HG02885 (cell line): Measurements from ENCODE around the gene ANAPC13.
A peak's percentile ranks its signal among the peaks of the same experiment; 100 is the strongest.

ENCODE experiments used
- ATAC-seq: cut with Tn5 transposase; IDR thresholded peaks from one replicate; pipeline ENCODE4 v1.9.1; 2021; ENCODE audit warnings: mild to moderate bottlenecking; ENCODE audit not compliant: unreplicated experiment, poor library complexity

ANAPC13 gene

DNA sequence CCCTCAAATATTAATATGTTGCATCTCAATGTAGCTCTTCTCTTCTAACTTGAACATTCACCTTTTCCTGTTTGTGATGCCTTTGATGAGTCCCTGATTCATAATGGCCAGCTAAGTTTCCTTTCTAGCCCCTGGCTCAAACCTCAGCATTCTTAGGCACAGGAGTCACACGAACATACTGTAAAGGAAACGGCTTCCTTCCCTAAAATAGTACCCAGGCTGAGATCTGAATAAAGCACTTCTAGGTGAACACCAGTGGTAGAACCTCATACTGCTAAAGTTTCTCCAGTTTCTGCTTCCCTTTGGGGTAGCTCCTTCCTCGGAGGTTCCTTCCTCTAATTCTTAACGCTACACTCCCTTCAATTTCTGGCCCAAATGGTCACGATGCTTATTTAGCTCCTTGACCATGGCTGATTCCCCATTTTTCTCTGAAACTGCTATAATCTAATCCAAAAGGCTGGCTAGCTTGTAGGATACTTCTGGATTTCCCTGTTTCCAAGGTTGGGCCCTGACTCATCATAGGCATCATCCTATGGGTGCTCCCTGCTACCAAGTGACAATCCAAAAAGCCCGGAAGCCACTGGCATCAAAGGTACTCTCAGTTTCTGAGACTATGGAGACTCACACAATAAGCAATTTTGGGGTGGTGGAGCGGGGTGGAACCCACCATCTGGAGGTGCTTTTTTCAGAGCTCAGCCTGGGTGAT, 2.4 kb downstream of the ANAPC13 start:
- no peak for ATAC-seq

DNA sequence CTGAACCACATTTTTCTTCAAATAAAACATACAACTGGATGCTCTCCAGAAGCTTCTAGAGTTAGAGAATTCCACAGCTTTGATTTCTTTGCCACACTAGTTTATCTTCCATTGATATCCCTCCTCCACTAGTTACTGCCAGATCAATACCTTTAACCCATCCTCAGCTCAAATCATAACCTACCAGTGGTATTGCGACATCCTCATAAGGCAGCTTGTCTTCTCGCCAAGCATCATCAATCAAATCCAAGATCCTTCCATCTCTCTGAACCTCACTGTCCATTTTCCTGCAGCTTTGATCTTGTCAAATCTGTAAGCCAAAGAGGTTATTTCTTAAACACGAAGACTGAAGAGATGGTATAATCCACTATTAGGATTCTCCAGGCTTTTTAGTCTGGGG, 3.2 kb downstream of the ANAPC13 start:
- ATAC-seq: no peak

DNA sequence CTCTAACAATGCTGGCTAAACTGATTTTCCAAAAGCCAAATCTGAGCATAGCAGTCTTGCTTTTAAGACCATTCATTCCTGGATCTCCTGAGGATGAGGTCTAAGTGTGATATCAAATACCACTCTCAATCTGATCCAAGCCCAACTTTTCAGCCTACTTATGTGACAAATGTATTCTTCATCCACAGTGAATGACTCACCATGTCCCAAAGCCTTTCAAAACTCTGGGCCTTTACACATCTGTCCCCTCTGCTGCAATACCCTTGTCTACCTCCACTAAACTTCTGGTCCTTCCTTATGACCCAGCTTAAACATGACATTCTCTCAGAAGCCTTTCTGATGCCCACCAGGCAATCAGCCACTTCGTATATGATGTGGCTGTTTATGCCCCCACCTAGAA, 4.6 kb downstream of the ANAPC13 start:
- ATAC-seq: no peak

DNA sequence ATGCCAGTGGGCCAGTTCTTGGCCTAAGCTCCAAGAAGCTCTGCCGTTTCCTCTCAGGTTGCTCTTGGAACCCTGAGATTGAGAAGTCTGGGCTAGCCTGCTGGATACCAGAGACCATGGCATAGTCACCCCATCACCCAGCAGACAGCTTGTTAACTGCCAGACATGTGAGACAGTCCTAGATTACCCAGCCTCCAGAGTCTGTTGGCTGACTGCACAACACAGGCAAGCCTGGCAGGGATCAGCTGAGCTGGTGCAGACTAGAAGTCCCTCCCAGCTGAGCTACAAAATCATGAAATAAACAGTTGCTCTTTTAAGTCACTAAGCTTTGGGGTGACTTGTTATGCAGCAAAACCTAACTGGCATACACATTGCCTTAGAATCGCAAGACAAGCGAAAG, 5.2 kb downstream of the ANAPC13 start:
- ATAC-seq: no peak

DNA sequence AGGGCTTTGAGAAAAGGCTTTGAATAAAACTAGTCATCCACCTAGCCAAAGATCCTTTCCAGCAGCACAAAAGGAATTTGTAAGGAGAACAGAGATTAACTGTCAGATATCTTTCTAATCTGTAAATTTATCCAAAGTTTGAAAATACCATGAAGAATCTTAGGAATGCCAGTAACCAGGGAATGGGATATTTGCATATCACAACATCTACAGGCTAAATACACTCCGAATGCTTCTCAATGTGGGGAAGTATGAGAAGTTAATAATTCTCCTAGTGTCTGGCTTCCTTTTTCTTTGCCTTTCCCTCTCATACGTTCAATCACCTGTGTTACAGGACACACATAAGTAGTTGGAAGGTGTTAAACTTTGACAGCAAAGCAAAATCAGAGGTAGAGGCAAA, 7.8 kb downstream of the ANAPC13 start:
- ATAC-seq: no peak

DNA sequence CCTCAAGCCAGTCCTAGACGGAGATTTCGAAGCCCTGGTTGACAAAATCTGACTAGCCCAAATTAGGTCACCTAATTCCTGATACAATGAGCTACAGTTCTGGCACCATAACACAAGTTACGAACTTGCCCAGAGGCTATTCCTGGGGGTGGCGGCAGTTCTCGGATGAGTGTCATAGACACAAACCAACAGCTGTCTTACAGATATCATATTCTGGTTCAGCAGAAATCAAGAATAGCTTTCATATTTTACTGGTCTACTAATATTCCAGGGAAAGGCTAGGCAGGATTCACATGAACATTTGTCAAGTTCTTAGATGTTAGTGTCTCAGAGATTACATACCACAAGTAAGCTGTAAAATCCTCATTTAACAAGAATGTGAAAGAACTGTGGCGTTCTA, 8.8 kb downstream of the ANAPC13 start:
- no peak for ATAC-seq

DNA sequence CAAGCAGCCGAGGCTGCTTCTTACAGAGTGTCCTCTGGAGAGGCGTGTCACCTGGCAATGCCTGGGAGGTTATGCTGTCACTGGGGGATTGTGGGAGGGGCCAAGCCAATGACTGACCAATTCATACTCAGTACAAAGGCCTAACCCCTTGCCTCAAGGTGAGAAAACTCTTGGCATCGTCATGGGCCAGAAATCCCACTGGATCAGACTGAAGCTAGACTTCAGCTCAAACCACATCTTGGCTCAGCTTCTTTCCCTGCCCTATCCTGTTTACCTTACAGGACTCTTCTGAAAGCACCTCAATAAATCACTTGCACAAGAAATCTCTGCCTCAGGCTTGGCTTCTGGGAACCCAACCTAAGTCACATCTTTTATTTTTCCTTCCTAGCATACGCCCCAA, 9.5 kb downstream of the ANAPC13 start:
- ATAC-seq: no peak

DNA sequence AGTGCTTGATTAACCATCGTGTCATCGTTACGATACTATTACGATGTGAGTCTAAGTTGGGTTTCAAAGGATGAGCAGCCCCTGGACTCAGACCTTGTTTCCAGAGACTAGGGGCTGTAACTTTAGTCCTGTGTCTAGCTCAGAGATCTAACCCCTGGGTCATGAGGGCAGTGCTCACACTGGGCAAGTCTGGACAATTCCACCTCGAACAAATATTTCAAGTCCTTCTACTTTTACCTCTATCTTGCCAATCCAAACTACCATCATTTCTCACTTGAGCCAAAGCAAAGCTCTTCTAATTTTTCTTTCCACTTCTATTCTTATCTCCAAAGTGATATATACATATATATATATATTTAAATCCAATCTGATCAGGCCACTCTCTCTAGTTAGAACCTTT, 10.8 kb downstream of the ANAPC13 start:
- ATAC-seq: no peak

DNA sequence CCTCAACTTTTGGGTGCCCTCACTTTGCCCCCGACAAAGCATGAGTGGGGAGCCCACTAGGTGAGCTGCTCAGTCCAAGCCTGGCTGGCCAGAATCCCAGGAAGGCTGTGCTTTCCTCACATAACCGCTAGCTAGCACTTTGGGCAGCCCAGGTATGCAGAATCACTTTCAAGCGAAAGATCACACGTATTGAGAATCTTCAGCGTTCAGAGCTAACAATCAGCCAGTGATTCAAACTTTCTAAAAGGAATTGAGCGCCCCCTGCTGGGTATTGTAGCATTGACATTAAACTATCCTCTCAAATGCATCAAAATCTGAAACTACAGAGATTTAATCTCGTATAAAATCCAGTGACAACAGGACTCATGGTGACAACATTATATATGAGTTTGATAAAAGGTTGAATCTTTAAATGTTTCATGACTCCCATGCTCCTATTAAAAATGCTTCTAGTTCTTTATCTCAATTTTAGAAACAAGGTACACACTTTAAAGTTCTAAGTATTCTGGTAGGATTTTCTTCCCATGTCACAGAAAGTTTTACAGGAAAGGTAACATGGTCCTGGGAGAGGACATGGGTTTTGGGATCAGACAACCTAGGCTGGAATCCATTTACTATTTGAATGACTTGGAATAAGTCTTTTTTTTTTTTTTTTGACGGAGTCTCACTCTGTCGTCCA, 11.8 kb downstream of the ANAPC13 start:
- ATAC-seq: peak; percentile 57

DNA sequence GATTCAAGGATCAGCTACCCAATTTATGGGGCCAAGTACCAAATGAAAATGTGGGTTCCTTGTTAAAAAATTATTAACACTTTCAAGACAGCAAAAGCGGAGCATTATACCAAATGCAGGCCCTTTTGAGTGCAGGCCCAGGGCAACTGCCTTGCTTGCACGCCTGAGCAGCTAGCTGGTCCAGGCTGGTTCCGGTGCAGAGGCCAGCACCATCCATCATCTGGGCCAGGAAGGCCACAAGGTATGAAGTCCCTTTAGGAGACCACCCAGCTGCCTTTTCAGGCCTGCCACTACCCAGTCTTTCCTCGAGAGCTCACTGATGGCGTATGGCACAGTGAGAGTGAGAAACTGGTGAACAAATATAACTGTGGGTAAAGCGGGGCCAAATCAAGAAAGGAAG, 13.0 kb downstream of the ANAPC13 start:
- ATAC-seq: no peak

DNA sequence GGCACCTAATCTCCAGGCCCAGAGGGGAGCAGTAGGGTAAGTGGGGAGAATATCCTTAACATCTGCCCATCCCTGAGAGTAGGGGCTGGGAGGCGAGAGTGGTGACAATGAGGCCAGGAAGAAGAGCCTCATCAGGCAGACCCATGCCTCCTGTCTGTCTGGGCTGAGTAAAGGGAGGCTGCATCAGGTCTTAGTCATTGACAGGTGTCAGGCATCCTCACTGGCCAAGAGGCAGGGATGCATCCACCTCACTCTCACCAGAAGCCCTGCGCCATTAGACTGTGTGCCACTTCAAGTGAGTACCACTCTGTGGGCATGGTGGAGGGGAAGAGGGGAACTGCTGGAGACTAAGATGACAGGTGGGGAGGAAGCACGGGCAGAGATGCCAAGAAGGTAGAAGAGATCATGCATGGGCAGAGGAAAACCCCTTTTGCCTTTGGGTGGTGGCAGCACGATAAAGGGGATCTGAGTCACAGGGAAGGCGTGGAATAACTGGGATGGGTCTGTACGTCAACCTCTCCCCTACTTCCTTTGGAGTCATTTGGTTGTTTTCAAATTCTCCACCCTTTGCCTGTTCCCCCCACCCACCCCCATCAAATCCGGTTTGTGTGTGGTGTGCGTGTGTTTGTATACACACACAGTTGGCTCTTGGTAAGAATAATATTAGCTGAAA, 14.1 kb downstream of the ANAPC13 start:
- no peak for ATAC-seq

DNA sequence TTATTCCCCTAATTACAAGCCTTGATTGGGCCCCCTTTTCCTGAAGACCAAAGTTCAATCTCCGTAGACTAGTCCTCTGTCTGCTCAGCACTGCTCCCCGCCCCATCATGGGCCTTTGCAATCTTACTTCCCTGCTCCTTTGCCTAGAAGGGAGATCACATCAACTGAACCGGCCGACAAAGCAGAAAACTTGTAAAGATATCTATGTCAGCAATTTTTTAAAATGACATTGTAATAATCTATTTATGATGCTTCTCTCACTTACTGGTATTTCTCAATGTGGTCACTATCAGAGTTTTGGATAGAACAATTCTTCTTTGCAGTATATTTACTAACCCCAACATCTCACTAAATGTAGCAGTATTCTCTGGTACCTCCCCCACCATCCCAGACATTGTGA, 17.3 kb downstream of the ANAPC13 start:
- ATAC-seq: no peak

DNA sequence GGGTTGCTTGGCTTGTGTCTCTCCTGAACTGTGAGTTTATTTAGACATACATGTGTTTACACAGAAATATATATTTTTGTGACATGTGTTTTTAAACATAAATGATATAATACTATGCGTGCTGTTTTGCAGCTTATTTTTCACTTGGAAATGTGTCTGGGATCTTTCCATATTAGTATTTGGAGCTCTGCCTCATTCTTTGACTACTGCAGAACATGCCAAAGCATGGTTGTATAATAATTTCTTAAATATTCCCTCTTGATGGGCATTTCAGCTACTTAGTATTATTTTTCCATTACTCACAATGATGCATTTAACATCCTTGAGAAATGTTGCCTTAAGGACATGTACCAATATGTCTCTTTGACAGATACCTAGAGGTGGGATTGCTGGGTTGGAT, 19.5 kb downstream of the ANAPC13 start:
- no peak for ATAC-seq

DNA sequence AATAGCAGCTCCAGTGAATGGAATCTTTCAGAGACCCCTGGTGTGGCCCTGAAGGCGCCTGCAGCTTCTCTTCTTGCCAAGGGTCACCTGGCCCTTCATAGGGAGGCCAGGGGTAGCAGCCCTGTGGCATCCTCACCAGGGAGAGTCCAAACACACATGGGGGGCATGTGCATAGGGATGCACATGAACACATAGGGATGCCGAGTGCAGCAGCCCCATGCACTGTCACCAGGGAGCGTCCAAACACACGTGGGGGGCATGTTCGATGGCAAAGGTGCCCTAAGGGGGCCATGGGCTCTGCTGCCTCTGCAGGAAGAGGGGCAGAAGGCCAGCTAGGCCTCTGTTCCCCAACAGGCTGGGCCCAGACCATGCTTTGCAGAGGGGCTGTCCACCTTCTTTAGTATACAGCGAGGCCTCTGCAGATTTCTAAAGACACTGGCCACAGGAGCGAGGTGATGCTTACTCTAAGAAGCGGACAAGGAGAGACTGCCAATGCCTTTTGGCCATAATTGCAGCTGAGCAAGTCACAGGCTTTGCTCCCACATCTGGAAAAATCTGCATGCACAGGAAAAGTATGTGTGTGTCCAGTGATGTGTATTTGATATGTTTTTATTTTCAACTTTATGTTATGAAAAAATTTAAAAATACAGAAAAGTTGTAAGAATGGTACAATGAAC, 21.0 kb downstream of the ANAPC13 start:
- ATAC-seq: no peak

DNA sequence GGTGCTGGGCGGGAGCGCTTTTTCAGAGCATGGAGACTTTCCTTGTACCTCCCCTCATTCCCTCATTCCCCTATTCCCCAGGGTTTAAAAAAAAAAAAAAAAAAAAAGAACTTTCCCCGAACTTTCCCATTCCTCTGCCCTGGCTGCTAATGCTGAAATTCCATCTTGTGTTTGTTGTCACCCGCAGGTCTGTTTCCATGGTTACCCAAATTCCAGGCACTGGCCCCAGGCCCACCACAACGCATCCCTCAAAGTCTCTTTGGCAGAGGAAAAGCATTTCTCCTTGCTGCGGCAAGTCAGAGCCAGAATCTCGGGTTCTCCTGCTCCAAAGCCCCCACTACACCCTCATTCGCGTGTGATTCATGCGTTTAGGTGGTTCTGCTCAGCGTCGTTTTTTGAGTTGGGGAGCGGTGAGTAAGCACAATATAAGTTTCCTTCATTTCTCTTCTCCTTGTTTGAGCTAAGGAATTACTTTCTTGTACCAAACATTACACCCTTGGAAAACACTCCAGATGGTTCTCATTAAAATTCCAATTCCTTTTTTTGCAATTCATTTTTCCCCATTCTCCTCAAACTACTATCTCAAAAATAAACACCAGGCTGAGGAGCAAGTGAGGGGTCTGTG, 21.6 kb downstream of the ANAPC13 start:
- no peak for ATAC-seq

DNA sequence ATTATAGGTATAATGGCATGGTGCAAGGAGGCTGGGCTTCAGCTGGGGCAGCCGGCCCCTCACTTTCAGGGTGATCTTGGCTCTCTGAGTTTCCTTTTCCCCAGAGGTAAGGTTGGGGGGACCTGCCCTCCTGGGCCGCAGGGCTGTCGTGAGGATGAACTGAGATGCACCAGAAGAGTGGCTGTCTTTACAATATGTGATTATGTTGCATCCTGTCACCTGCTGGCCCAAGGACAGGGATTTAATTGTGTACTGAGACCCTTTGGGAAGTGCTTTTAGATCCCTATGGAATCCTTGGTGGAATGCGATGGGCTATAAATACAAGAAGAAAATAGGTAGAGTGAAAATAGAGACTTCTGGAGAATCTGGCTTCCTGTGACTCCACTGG, 22.1 kb downstream of the ANAPC13 start:
- ATAC-seq: no peak

DNA sequence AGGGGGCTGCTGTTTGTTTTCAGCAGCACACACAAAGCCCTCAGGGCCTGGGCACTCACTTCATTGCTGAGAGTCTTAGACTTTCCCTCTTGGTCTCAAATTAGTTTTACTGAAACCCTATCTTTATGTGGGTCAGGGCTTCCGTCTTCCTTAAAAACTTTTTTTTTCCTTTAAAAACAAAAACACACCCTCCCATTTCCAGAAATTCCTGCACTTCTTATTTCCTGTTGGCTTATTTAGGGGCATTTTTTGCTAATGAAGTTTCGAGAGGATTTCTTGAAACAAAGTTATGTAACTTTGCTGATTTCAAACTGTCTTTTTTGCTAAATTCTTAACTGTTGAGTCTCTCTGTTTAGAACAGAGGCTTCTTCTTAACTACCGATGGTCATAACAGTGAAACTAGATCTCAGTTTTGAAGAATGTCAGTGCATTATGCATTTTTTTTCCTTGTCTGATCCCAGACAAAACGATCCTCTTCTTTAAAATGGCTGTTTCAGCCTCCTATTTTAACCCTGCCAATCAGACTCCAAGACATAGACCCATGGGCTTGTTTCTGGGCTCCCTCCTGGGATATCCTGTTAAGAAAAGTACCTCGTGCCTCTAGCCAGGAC, 23.3 kb downstream of the ANAPC13 start:
- no peak for ATAC-seq

DNA sequence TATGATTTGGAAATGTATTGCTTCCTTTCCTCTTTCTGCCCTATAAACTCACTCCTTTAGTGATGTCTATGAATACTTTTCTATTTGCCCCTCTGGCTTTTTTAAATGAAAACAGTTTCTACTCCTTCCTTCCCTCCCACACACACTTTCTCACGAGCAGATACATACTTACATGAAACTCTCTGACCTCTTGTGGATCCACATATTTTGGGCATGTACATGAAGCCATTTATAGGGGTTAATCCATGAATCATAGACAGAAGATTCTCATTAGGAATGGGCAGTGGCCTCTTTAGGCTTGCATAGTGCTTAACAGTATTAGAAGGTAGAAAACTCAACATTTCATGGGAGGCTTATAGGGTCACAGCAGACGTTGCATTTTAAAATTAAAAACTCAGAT, 24.8 kb downstream of the ANAPC13 start:
- no peak for ATAC-seq

DNA sequence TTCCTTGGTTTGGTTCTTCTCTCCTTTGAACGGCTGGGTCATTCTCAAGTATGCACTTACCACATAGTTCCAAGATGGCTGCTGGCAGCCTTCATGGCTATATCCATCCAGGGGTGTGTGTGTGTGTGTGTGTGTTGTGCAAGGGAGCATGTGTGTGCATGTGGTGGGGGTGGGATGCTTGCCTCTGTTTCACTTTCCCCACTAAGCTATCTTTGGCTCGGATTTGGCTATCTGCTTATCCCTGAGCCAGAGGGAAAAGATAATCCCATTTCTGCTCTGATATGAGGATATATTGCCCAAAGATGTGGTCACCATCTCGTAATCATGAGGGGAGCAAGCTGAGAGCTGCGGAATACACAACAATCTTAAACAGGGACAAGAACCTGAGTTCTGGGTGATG, 26.2 kb downstream of the ANAPC13 start:
- ATAC-seq: no peak

DNA sequence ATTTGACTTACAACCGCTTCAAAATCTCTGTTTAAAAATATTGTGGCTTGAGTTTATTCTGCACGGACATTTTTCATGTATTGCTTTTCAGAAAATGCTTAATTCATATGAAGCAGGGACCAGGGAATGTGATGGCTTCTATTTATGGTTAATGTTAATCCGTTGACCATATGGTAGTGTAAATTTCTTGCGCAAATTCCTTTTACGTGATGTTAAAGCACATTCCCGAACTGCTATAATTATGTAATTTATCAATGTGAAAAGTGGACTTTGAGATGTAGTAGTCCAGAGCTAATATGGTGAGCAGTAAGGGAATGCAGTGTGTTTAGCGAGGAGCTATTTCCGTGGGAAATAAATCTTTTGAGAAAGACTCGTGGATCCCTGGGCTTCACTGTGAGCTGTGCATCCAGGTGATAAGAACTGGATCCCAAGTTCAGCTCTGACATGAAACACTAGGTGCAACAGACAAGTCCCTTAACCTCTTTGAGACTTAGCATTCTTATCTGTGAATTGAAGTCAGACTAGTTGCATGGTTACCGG, 27.3 kb downstream of the ANAPC13 start:
- ATAC-seq: no peak
